HEK293T (cell line): ENCODE measurements around the gene RNF114.

Experiments
- CTCF ChIA-PET: fragments of 350-600 bp; formaldehyde crosslinking; extraction: SDS; loops from one replicate; lab custom pipeline; 2021; ENCODE audit warnings: antibody characterized with exemption, inconsistent platforms; lab: Yijun Ruan, JAX
- POLR2A ChIA-PET: fragments of 350-600 bp; formaldehyde crosslinking; extraction: SDS; loops from one replicate; lab custom pipeline; 2020; ENCODE audit warnings: antibody characterized with exemption, inconsistent platforms; lab: Yijun Ruan, JAX
- DNase-seq: peaks from one replicate; pipeline ENCODE4 v3.0.0; 2012; ENCODE audit warnings: mixed read lengths; ENCODE audit errors: extremely low spot score
- ARNT ChIP-seq: fragments of 450-650 bp; IDR thresholded peaks from 2 replicates; pipeline ENCODE4 v1.6.1; 2017; ENCODE audit warnings: mild to moderate bottlenecking
- BHLHE40 ChIP-seq: fragments of 450-650 bp; IDR thresholded peaks from 2 replicates; pipeline ENCODE4 v1.6.1; 2016; ENCODE audit warnings: mild to moderate bottlenecking, moderate library complexity, borderline replicate concordance
- CTBP1 ChIP-seq: fragments of 450-650 bp; IDR thresholded peaks from 2 replicates; pipeline ENCODE4 v1.6.1; 2016; ENCODE audit warnings: borderline replicate concordance
- ELF4 ChIP-seq: fragments of 450-650 bp; IDR thresholded peaks from 2 replicates; pipeline ENCODE4 v1.6.1; 2017; ENCODE audit warnings: antibody characterized with exemption
- FOXA1 ChIP-seq: fragments of 450-650 bp; IDR thresholded peaks from 2 replicates; pipeline ENCODE4 v1.6.1; 2016; ENCODE audit warnings: mild to moderate bottlenecking
- FOXK2 ChIP-seq: fragments of 450-650 bp; IDR thresholded peaks from 2 replicates; pipeline ENCODE4 v1.6.1; 2016; ENCODE audit warnings: mild to moderate bottlenecking
- FOXM1 ChIP-seq: fragments of 450-650 bp; IDR thresholded peaks from 2 replicates; pipeline ENCODE4 v1.6.1; 2017; ENCODE audit warnings: mild to moderate bottlenecking, borderline replicate concordance
- HDGF ChIP-seq: fragments of 450-650 bp; IDR thresholded peaks from 2 replicates; pipeline ENCODE4 v1.6.1; 2017; ENCODE audit warnings: antibody characterized with exemption, borderline replicate concordance
- L3MBTL2 ChIP-seq: fragments of 450-650 bp; conservative IDR thresholded peaks from 2 replicates; pipeline ENCODE4 v1.6.1; 2016; ENCODE audit warnings: mild to moderate bottlenecking
- LEF1 ChIP-seq: fragments of 450-650 bp; IDR thresholded peaks from 2 replicates; pipeline ENCODE4 v1.6.1; 2017; ENCODE audit warnings: mild to moderate bottlenecking, borderline replicate concordance
- NFRKB ChIP-seq: fragments of 450-650 bp; IDR thresholded peaks from 2 replicates; pipeline ENCODE4 v1.6.1; 2016; ENCODE audit warnings: mild to moderate bottlenecking, moderate library complexity
- SP1 ChIP-seq: fragments of 450-650 bp; IDR thresholded peaks from 2 replicates; pipeline ENCODE4 v1.6.1; 2017
- SUZ12 ChIP-seq: fragments of 450-650 bp; IDR thresholded peaks from 2 replicates; pipeline ENCODE4 v1.6.1; 2016; ENCODE audit warnings: mild to moderate bottlenecking
- TARDBP ChIP-seq: fragments of 450-650 bp; IDR thresholded peaks from 2 replicates; pipeline ENCODE4 v1.6.1; 2016
- ZNF384 ChIP-seq: fragments of 450-650 bp; IDR thresholded peaks from 2 replicates; pipeline ENCODE4 v1.6.1; 2016
- TF ChIP-seq, protein P1 (sequence below): fragments of 450-650 bp; IDR thresholded peaks from 2 replicates; pipeline ENCODE4 v1.6.1; 2016

The RNF114 gene

DNA sequence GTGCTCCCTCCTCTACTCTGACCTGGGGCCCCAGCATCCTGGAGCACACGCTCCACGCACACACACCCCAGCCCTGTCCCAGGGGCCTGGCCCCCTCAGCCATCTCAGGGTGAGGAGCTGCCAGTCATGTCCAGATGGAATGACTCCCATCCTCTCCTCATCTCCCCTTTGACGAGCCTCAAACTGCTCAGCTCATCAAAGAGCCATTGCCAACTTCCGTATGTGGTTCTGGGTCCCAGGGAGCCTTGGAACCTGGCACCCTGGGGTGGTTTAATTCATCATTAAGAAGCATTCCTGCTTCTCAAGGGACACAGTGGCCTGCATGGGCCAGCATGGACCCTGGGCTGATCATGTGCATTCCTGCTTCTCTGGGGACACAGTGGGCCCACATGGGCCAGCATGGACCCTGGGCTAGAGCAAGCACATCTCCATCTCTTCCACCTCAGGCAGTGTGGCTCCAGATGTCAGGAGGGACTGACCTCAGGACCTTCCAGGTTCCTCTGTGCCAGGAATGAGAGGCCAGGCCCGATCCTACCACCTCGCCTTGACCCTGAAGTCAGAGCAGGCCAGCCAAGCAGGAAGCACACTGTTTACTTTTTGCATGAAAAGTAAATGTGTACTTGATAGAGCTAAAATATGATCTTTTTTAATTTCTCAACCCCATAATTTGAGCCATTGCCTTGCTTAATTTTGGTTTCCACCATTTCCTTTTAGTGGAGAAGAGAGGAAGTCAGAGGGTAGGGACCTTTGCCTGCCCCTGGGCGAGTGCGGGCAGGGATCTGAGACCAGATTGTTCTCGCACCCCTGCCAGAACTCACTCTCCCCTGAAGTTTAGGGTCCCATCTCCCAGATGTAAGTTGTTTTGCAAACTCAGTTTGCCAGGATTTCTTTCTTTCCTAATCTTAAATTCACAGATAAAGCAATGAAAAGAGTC lies 46.9 kb upstream of the RNF114 start:
- no peak for DNase-seq
- TF ChIP-seq FOXM1 (no peak), CTBP1 (no peak), LEF1 (no peak), SUZ12 (no peak), NFRKB (no peak), FOXK2 (no peak), BHLHE40 (no peak), SP1 (no peak)
- TF ChIP-seq, protein P1, sequence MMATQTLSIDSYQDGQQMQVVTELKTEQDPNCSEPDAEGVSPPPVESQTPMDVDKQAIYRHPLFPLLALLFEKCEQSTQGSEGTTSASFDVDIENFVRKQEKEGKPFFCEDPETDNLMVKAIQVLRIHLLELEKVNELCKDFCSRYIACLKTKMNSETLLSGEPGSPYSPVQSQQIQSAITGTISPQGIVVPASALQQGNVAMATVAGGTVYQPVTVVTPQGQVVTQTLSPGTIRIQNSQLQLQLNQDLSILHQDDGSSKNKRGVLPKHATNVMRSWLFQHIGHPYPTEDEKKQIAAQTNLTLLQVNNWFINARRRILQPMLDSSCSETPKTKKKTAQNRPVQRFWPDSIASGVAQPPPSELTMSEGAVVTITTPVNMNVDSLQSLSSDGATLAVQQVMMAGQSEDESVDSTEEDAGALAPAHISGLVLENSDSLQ, result no peak
- CTCF ChIA-PET, result interaction anchor here (1.4 to 2.6 kb wide), 2 partner anchors 22 to 281 kb away, joined by 3 to 7 read pairs; no protein-coding TSS in a partner anchor
- POLR2A ChIA-PET, result interaction anchor here (0.6 to 0.7 kb wide), 2 partner anchors 15 to 17 kb away, joined by 3 to 4 read pairs; no protein-coding TSS in a partner anchor

DNA sequence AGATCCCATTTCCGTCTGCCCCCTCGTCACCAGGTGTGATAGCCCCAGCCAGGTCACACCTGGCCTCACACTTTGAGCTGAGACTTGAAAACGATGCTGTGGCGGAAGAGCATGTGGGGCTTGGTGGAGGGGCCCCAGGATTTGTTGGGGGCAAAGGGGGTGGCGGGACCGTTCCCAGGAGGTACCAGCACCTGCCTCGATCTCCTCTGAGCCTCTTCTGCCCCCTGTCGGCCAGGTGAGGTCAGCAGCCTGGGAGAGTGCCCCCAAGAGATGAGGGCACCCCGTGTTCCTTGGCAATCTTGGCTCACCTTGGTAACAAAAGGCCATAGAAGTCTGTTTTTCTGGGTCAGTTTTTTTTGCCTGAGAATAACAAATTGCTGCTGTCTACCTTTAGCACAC lies 46.3 kb upstream of the RNF114 start:
- ChIA-PET POLR2A (interaction anchor here (0.7 kb wide), 1 partner anchor 17 kb away, joined by 4 read pairs; no protein-coding TSS in a partner anchor), CTCF (no interaction called here)
- no peak for DNase-seq
- TF ChIP-seq BHLHE40, result no peak
- no peak for TF ChIP-seq CTBP1
- TF ChIP-seq NFRKB, result no peak
- TF ChIP-seq HDGF, result no peak
- TF ChIP-seq LEF1, result no peak
- TF ChIP-seq ZNF384, result no peak
- TF ChIP-seq SUZ12, result no peak
- no peak for TF ChIP-seq SP1
- TF ChIP-seq ELF4, result no peak
- TF ChIP-seq, protein P1, result no peak
- TF ChIP-seq L3MBTL2, result no peak
- TF ChIP-seq ARNT, result no peak
- TF ChIP-seq FOXM1, result no peak
- no peak for TF ChIP-seq FOXA1
- TF ChIP-seq FOXK2, result no peak
- TF ChIP-seq TARDBP, result no peak

DNA sequence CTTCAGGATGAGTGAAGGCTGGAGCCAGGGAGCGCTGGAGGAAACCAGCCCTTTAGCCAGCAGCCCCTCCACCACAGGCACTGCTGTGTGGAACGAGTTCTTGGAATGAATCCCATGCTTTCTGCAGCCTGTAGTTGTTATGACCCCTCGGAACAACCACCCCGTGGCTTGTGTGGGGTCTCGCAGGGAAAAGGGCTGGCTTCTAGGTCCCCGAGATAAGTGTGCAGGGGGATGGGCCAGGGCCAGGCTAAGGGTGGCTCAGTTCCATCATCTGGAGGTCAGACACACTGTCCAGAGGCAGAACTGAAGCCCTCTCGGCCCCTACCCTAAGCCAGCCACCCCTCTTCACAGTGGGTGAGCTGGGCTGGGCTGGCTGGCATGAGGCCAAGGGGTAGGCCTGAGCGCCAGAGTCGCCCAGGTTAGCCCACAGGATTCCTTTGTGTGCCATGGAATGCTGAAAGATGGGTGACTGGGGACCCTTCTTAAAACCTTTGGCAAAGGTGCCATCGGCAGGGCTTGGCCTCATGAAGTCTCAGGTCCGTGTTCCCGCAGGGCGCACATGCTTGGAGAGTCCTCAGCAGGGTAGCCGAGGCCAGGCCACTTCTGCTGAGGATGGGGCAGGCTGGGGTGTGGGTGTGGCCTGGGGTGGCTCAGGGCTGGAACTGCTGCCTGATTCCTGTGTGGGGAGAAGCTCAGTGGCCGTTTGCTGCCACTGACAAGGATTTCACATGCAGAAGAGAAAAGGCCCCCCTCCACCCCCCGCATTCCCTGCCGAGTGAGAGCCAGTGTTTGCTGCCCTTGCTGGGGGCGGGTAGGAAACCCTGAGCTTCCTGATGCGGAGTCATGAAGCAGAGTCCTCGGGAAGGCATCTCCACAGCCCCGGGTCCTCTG lies 45.5 kb upstream of the RNF114 start:
- ChIA-PET POLR2A (interaction anchor here (0.7 to 0.8 kb wide), 2 partner anchors 16 to 28 kb away, joined by 3 to 4 read pairs; no protein-coding TSS in a partner anchor), CTCF (no interaction called here)
- TF ChIP-seq FOXK2, result no peak
- TF ChIP-seq HDGF, result no peak
- no peak for TF ChIP-seq L3MBTL2
- TF ChIP-seq ZNF384, result no peak
- TF ChIP-seq NFRKB, result no peak
- DNase-seq, result no peak

GRCh38 chr20:49891476-49892110 lies 44.6 kb upstream of the RNF114 start:
- TF ChIP-seq ARNT (no peak), SUZ12 (no peak), HDGF (no peak), ZNF384 (no peak)
- ChIA-PET POLR2A (interaction anchor here (0.8 kb wide), 1 partner anchor 27 kb away, joined by 3 read pairs; no protein-coding TSS in a partner anchor), CTCF (interaction anchor here (1.4 kb wide), 1 partner anchor 281 kb away, joined by 4 read pairs; no protein-coding TSS in a partner anchor)
- no peak for DNase-seq

- POLR2A ChIA-PET, result no interaction called here
- CTCF ChIA-PET, result interaction anchor here (1.4 to 1.7 kb wide), 2 partner anchors 18 to 282 kb away, joined by 4 read pairs; no protein-coding TSS in a partner anchor
- TF ChIP-seq ZNF384, result no peak
- no peak for TF ChIP-seq CTBP1
- no peak for TF ChIP-seq ARNT
- TF ChIP-seq LEF1, result no peak
- no peak for TF ChIP-seq NFRKB
- TF ChIP-seq FOXK2, result no peak
- no peak for TF ChIP-seq ELF4
- TF ChIP-seq FOXM1, result no peak
- TF ChIP-seq SUZ12, result no peak
- TF ChIP-seq, protein P1, result no peak
- TF ChIP-seq FOXA1, result no peak
- TF ChIP-seq HDGF, result no peak
- TF ChIP-seq SP1, result no peak
- no peak for TF ChIP-seq BHLHE40
- no peak for TF ChIP-seq L3MBTL2
- no peak for DNase-seq
Measured at GRCh38 chr20:49892260-49892659, 43.9 kb upstream of the RNF114 start.
